Stomach smooth muscle (tissue), 2 donors: ENCODE measurements around the gene P2RY14.

Experiments
- H3K27ac ChIP-seq: one replicate; pipeline ENCODE4 v1.7.0; 2013; ENCODE audit warnings: mild to moderate bottlenecking, low read length, inconsistent platforms
- H3K27me3 ChIP-seq, 2 donors: one replicate each; pipeline ENCODE4 v1.7.0; 2013; ENCODE audit warnings: low read length in 2 of 2; ENCODE audit not compliant: insufficient read depth in 2 of 2, control insufficient read depth in 1 of 2
- H3K36me3 ChIP-seq, 2 donors: one replicate each; pipeline ENCODE4 v1.7.0; 2013; ENCODE audit warnings: low read length in 2 of 2; ENCODE audit not compliant: control insufficient read depth in 2 of 2, insufficient read depth in 2 of 2
- H3K4me1 ChIP-seq: one replicate; pipeline ENCODE4 v1.7.0; 2013; ENCODE audit warnings: low read length; ENCODE audit not compliant: control insufficient read depth, insufficient read depth
- H3K4me3 ChIP-seq, 2 donors: one replicate each; pipeline ENCODE4 v1.7.0; 2013; ENCODE audit warnings: low read length in 2 of 2
- H3K9ac ChIP-seq, 2 donors: one replicate each; pipeline ENCODE4 v1.7.0; 2013; ENCODE audit warnings: low read length in 2 of 2, mild to moderate bottlenecking in 1 of 2
- H3K9me3 ChIP-seq, 2 donors: one replicate each; pipeline ENCODE4 v1.7.0; 2013; ENCODE audit warnings: low read length in 2 of 2; ENCODE audit not compliant: control insufficient read depth in 2 of 2
- donor health status: healthy.
- donor health status: Pancreatic carcinoma.

Gene P2RY14

DNA sequence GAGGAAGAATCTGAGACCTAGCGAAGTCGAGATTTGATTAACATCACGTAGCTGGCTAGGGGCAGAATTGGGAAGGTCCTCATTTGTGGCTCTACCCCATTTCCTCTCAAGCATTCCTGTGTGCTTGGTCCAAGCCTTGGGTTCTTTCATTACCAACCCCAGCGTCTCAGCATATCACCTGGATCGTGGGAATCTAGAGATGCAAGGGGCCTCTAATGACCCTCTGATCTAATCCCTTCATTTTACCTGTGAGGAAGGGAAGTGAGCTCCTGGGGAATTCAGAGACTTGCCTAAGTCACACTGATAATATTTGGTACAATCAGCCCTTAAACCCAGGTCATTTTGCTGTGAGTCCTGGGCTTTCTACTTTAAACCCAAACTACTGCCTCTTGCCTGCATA lies 36.3 kb upstream of the P2RY14 start:
- Histone ChIP-seq H3K27ac (no peak overlapping the region), H3K4me3 (no peak overlapping the region), H3K27me3 (no peaks in the 10 kb centered on the region), H3K9ac (no peak overlapping the region), H3K9me3 (no peaks in the 10 kb centered on the region), H3K4me1 (no peaks in the 10 kb centered on the region), H3K36me3 (no peaks in the 10 kb centered on the region)

DNA sequence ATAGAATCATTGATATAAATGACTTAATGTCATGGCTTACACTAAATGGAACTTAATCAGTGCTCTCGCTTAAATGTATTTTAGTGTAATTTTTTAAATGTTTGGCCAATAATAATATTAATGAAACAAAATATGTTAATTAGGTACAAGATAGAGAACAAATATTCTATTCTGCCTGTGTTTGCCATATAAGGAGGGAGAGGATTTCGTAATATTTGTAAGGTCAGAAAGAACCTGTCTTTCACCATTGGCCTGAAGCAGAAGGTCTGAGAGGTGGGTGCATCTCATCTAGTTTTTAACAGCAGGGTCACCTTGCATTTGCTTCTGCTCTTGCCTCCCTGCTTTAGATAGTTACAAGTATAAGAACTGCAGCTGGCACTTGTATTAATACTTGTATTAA lies 35.8 kb upstream of the P2RY14 start:
- Histone ChIP-seq H3K4me1 (no peaks in the 10 kb centered on the region), H3K27ac (no peak overlapping the region), H3K4me3 (no peak overlapping the region)

DNA sequence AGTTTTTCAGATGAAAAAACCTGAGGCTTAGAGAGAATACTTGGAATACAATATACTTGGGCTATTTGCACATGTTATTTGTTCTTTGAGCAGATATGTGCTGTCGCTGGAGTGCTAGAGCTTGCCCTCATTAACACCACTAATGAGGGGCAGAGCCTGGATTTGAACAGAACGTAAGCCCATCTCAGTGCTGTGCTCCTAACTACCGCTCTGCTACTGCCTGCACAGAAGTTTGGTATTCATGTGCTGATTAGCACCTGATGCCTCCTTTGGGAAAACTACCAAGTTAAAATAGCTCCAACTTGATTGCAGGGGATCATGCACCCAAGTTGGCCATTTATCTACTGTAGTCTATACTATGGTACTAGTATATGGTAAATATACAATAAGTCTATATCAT lies 34.6 kb upstream of the P2RY14 start:
- Histone ChIP-seq H3K9me3 (no peaks in the 10 kb centered on the region), H3K27ac (no peak overlapping the region), H3K4me1 (no peaks in the 10 kb centered on the region), H3K27me3 (no peaks in the 10 kb centered on the region), H3K9ac (no peak overlapping the region), H3K4me3 (no peak overlapping the region), H3K36me3 (no peaks in the 10 kb centered on the region)

More for the DNA sequence above, 35.8 kb upstream of the P2RY14 start:
- H3K36me3 ChIP-seq: no peaks in the 10 kb centered on the region
- no peaks in the 10 kb centered on the region for H3K9me3 ChIP-seq
- H3K9ac ChIP-seq: no peak overlapping the region
- no peaks in the 10 kb centered on the region for H3K27me3 ChIP-seq

DNA sequence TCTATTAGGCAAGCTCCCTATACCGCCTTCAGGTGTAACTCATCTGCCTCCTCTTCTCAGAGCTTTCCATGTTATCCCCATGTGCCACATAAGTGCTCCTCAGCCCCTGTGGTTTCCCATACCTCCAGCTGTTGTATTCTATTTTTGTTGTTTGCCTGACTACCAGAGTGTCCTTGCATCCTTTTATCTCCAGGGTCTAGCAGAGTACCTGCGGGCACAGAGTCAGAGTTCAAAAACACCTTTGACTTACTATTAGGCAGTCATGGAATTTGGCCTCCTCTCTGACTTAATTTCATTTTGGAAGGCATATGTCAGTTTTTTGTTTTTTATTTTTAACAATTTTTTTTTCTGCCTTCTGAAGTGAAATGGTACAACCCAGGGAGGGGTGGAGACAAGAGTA lies 31.2 kb upstream of the P2RY14 start:
- Histone ChIP-seq H3K27me3 (no peaks in the 10 kb centered on the region), H3K36me3 (no peaks in the 10 kb centered on the region), H3K4me3 (no peak overlapping the region), H3K9ac (no peak overlapping the region), H3K4me1 (no peaks in the 10 kb centered on the region), H3K9me3 (no peaks in the 10 kb centered on the region), H3K27ac (no peak overlapping the region)

DNA sequence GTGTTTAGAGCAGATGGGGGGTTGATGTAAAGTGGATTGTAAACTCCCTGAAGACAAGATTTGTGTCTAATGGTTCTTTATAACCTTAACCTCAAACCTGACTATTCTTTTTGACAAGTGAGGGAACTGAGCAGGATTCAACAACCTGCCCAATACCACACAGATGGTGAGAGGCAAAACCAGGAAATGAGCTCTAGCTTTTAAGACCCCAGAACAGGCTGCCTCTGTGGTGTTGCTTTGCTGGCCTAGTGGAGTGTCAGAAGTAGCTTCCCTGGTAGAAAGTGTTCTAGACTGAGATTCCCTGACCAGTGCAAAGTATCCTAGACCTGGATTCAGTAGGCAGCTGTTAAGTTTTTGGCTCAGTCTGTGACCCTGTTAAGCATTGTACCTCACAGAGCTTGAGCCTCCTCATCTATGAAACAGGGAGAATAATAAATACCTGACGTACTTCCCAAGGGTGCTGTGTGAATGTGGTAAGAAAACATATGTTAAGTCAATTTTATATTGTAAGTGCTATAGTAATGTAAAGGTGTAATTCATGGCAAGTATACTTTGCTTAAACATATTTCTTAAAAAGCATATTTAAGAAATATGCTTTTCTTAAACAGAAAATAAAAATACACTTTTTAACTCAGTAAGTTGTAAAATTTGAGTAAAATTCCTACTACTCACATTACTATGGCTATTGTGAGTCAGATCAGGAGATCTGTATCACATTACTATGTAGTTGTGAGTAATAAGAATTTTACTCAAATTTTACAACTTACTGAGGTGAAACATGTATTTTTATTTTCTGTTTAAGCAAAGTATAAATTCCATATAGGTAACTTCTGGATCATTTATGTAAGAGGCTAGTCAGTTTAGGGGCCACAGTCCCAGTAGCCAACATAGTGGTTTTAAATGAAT lies 29.5 kb upstream of the P2RY14 start:
- H3K27ac ChIP-seq: no peak overlapping the region

DNA sequence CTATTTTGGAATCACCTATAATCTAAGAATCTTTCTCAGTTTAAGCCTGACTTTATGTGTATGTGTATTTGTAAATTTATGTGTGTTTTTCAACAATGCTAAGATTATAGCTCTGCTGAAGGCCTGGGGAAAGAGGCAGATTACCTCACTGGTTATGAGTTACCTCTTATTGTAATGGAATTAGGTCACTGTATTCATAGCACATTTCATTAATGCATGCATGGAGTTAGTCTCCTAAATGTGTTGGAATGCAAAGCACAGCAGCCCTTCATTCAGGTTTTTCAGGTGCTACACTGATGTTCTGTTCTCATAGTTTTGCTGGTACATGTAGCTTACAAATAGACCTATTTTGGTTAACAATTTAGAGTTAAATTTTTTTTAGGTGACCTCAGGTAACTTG lies 28.8 kb upstream of the P2RY14 start:
- Histone ChIP-seq H3K27ac (no peak overlapping the region), H3K4me1 (no peaks in the 10 kb centered on the region), H3K9me3 (no peaks in the 10 kb centered on the region), H3K4me3 (no peak overlapping the region), H3K27me3 (no peaks in the 10 kb centered on the region), H3K36me3 (no peaks in the 10 kb centered on the region), H3K9ac (no peak overlapping the region)

More for the DNA sequence above, 29.5 kb upstream of the P2RY14 start:
- no peak overlapping the region for H3K9ac ChIP-seq
- H3K9me3 ChIP-seq: no peaks in the 10 kb centered on the region
- H3K27me3 ChIP-seq: no peaks in the 10 kb centered on the region
- no peak overlapping the region for H3K4me3 ChIP-seq
- H3K36me3 ChIP-seq: no peaks in the 10 kb centered on the region
- no peaks in the 10 kb centered on the region for H3K4me1 ChIP-seq

DNA sequence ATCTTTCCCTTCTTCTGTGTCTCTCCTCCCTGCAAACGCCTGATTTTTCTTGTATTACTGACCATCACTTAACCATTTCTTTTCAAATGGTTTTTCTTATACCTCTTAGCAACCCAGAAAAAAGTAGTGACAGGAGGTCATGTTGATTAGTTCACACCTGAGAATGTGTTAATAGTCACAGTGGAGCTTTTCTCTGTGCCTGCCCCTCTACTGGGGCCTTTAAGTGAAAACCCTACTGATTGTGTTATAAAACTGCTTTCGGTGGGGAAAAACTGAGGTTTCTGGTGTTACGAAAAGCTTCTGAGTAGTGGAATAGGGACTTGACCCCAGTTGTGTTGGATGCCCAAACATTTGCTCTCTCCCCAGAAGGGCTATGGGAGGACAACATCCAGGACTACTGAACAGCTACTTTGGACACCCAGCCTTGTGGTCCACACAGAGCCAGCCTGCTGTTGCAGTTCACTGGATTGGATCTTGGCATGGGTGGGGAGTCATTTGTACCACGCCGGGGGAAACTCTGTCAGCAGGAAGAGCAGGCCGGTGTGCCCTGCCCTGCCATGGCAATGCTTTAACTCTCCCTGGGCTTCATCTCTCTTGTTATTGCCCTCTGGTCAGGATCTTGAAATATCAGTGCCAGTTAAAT lies 27.9 kb upstream of the P2RY14 start:
- Histone ChIP-seq H3K27me3 (no peaks in the 10 kb centered on the region), H3K4me3 (no peak overlapping the region), H3K9me3 (no peaks in the 10 kb centered on the region), H3K36me3 (no peaks in the 10 kb centered on the region), H3K27ac (no peak overlapping the region), H3K4me1 (no peaks in the 10 kb centered on the region), H3K9ac (no peak overlapping the region)

DNA sequence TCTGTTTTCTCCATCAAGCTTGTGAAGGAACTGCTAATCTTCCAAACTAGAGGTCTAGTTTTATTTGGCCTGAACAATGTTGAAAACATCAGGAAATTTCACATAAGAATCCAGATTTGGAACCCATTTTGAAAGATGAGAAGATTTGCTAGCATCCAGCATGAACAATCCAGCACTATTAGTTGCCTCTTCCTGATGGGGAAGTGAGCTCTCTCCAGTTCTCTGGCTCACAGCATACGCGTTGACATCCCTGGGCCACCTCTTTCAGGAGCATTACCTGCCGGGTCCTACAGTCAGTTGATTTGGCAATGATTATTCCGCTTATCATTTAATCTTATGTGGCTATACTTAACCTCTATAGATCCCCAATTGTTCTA lies 27.4 kb upstream of the P2RY14 start:
- Histone ChIP-seq H3K27ac (no peak overlapping the region), H3K36me3 (no peaks in the 10 kb centered on the region), H3K27me3 (no peaks in the 10 kb centered on the region), H3K9me3 (no peaks in the 10 kb centered on the region), H3K4me1 (no peaks in the 10 kb centered on the region), H3K4me3 (no peak overlapping the region), H3K9ac (no peak overlapping the region)

DNA sequence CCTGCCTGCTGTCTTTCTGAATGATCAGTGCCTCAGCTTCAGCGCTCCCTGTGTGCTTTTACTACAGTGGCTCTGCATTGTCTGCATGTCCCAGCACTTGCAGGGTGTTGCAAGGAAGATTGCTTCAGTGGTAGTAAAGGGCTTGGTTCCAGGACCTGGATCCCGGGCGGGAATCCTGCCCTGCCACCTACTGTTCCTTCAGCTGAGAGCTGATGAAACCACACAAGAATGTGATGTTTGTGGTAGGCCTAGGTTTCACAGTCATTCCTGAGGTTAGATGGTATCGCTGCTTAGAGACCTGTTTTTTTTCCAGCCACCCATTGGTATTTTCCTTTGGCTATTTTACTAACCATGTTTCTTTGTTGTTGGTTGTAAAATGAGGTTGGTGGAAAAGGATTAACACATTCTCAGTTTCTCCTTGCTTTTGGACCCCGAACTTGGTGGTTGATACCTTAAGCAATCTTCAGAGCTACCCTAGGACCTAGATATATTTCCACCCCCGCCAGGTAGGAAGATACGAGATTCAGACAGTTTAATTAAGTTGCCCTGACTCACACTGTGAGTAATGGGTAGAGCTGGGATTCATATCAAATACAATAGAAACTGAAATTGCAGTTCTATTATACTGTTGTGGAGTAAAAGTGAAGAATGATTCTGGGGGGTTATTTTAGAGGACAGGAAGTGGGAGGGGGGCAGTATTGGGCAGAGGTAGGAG lies 26.9 kb upstream of the P2RY14 start:
- no peak overlapping the region for H3K9ac ChIP-seq
- H3K36me3 ChIP-seq: no peaks in the 10 kb centered on the region
- no peaks in the 10 kb centered on the region for H3K4me1 ChIP-seq
- no peak overlapping the region for H3K27ac ChIP-seq
- no peaks in the 10 kb centered on the region for H3K9me3 ChIP-seq
- H3K27me3 ChIP-seq: no peaks in the 10 kb centered on the region
- H3K4me3 ChIP-seq: no peak overlapping the region

DNA sequence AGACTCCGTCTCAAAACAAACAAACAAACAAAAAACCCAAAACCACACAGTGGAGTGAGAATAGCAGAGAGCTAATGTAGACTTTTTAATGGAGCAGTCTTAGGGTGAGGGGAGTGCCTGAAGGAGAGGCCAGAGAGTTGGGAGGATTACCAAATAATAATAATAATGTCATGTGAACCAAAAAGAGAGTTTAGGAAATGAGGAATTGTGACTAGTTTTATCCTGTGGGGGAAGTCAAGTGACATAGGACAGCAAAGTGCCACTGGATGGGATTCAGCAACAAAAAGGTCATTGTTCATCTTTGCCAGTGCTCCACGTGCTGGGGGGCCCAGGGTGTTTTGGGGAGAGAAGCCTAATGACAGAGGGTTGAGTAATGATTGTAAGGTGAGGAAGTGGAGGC lies 25.4 kb upstream of the P2RY14 start:
- no peak overlapping the region for H3K27ac ChIP-seq
- no peaks in the 10 kb centered on the region for H3K4me1 ChIP-seq
- H3K27me3 ChIP-seq: no peaks in the 10 kb centered on the region
- no peaks in the 10 kb centered on the region for H3K36me3 ChIP-seq
- H3K9ac ChIP-seq: no peak overlapping the region
- H3K4me3 ChIP-seq: no peak overlapping the region
- H3K9me3 ChIP-seq: no peaks in the 10 kb centered on the region
